Measurements from ENCODE around the gene ZNF469. TPM values are rescaled to one million over a fixed set of nuclear protein-coding genes. Genes with fewer than 3 reads are reported as not detected.
A peak's percentile ranks its signal among the peaks of the same experiment; 100 is the strongest.

Gene ZNF469
- polyA plus RNA-seq, 1 donor (not counting 4 experiments of a cell fraction or from before 2014, with no cell fraction given), result not detected

DNA sequence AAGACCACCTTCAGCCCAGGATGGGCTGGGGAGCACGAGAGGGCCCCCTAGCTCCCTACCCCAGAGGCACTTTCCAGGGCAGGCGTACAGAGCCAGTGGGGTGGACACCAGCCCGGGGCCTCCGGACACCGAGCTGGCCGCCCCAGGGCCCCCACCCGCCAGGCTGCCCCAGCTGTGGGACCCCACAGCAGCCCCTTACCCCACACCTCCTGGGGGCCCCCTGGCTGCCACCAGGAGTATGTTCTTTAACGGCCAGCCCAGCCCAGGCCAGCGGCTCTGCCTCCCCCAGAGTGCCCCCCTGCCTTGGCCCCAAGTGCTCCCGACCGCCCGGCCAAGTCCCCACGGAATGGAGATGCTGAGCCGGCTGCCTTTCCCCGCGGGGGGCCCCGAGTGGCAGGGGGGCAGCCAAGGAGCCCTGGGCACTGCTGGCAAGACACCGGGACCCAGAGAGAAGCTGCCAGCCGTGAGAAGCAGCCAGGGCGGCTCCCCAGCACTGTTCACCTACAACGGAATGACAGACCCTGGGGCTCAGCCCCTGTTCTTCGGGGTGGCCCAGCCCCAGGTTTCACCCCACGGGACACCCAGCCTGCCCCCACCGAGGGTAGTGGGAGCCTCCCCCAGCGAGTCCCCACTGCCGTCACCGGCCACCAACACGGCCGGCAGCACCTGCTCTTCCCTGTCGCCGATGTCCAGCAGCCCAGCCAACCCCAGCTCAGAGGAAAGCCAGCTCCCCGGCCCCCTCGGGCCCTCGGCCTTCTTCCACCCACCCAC, 46.0 kb downstream of the ZNF469 start:
- Histone ChIP-seq H3K9me3 (ENCODE audit: control insufficient read depth, low read depth, low read length) (no peaks in the 10 kb centered on the region), H3K4me2 (ENCODE audit: control insufficient read depth, extremely low read depth, insufficient read depth, low read depth, low read length) (no peak overlapping the region), H3K4me1 (ENCODE audit: control insufficient read depth, extremely low read depth, insufficient read depth, low read length) (peaks cover 10% of the 10 kb centered on the region), H3K27me3 (ENCODE audit: control insufficient read depth, extremely low read depth, insufficient read depth, low read length) (peaks cover 59% of the 10 kb centered on the region), H3K9ac (ENCODE audit: control insufficient read depth, extremely low read depth, insufficient read depth, low read length) (no peak overlapping the region), H3K27ac (ENCODE audit: control insufficient read depth, insufficient read depth, low read length) (no peak overlapping the region), H3K4me3 (ENCODE audit: control insufficient read depth in 2 of 3, extremely low read depth in 1 of 3, insufficient read depth in 2 of 3, low read depth in 1 of 3, low read length in 3 of 3) (no peak overlapping the region), H4K20me1 (ENCODE audit: control insufficient read depth, extremely low read depth, insufficient read depth, low read length) (no peaks in the 10 kb centered on the region), H3K9me1 (ENCODE audit: control insufficient read depth, extremely low read depth, insufficient read depth, low read length) (no peaks in the 10 kb centered on the region), H2AFZ (ENCODE audit: control insufficient read depth, low read length) (no peak overlapping the region), H3K79me2 (ENCODE audit: control insufficient read depth, insufficient read depth, low read length) (no peaks in the 10 kb centered on the region), H3K36me3 (ENCODE audit: control insufficient read depth in 2 of 2, extremely low read depth in 1 of 2, insufficient read depth in 2 of 2, low read length in 2 of 2) (no peaks in the 10 kb centered on the region)
- peak; percentile 89 for TF ChIP-seq EZH2 (IDR thresholded peaks at IDR 0.05; ENCODE audit: low read length)
- TF ChIP-seq, protein P1, sequence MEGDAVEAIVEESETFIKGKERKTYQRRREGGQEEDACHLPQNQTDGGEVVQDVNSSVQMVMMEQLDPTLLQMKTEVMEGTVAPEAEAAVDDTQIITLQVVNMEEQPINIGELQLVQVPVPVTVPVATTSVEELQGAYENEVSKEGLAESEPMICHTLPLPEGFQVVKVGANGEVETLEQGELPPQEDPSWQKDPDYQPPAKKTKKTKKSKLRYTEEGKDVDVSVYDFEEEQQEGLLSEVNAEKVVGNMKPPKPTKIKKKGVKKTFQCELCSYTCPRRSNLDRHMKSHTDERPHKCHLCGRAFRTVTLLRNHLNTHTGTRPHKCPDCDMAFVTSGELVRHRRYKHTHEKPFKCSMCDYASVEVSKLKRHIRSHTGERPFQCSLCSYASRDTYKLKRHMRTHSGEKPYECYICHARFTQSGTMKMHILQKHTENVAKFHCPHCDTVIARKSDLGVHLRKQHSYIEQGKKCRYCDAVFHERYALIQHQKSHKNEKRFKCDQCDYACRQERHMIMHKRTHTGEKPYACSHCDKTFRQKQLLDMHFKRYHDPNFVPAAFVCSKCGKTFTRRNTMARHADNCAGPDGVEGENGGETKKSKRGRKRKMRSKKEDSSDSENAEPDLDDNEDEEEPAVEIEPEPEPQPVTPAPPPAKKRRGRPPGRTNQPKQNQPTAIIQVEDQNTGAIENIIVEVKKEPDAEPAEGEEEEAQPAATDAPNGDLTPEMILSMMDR (optimal IDR thresholded peaks at IDR 0.05 in 1 of 3, IDR thresholded peaks at IDR 0.05 in 1 of 3, conservative IDR thresholded peaks at IDR 0.05 in 1 of 3; ENCODE audit: extremely low read depth in 1 of 3, insufficient read depth in 2 of 3, low read length in 3 of 3), result peak in 1 of 3 experiments; percentile 1
- FAIRE-seq, result no peak
- dilution Hi-C loops (cut with MboI; ENCODE audit: extremely low pct_ligation_motif_present, low sequenced_read_pairs), result no loop called here
- DNase-seq (ENCODE audit: low read depth, low spot score), result no peak

DNA sequence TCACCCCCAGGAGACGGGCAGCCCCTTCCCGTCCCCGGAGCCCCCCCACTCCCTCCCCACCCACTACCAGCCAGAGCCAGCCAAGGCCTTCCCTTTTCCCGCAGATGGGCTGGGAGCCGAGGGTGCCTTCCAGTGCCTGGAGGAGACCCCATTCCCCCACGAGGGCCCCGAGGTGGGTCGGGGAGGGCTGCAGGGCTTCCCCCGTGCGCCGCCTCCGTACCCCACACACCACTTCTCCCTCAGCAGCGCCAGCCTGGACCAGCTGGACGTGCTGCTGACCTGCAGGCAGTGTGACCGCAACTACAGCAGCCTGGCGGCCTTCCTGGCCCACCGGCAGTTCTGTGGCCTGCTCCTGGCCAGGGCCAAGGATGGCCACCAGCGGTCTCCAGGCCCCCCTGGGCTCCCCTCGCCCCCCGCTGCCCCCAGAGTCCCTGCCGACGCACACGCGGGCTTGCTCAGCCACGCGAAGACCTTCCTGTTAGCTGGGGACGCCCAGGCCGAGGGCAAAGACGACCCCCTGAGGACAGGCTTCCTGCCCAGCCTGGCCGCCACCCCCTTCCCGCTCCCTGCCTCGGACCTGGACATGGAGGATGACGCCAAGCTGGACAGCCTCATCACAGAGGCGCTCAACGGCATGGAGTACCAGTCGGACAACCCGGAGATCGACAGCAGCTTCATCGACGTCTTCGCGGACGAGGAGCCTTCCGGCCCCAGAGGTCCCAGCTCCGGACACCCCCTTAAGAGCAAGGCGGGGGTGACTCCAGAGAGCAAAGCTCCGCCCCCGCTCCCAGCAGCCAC, 46.8 kb downstream of the ZNF469 start:
- Histone ChIP-seq H3K9me1 (ENCODE audit: control insufficient read depth, extremely low read depth, insufficient read depth, low read length) (no peaks in the 10 kb centered on the region), H4K20me1 (ENCODE audit: control insufficient read depth, extremely low read depth, insufficient read depth, low read length) (no peaks in the 10 kb centered on the region), H3K36me3 (ENCODE audit: control insufficient read depth in 2 of 2, extremely low read depth in 1 of 2, insufficient read depth in 2 of 2, low read length in 2 of 2) (no peaks in the 10 kb centered on the region), H3K9me3 (ENCODE audit: control insufficient read depth, low read depth, low read length) (no peaks in the 10 kb centered on the region), H3K4me2 (ENCODE audit: control insufficient read depth, extremely low read depth, insufficient read depth, low read depth, low read length) (no peak overlapping the region), H3K79me2 (ENCODE audit: control insufficient read depth, insufficient read depth, low read length) (no peaks in the 10 kb centered on the region), H3K4me3 (ENCODE audit: control insufficient read depth in 2 of 3, extremely low read depth in 1 of 3, insufficient read depth in 2 of 3, low read depth in 1 of 3, low read length in 3 of 3) (no peak overlapping the region), H2AFZ (ENCODE audit: control insufficient read depth, low read length) (no peak overlapping the region), H3K9ac (ENCODE audit: control insufficient read depth, extremely low read depth, insufficient read depth, low read length) (no peak overlapping the region), H3K27ac (ENCODE audit: control insufficient read depth, insufficient read depth, low read length) (no peak overlapping the region), H3K27me3 (ENCODE audit: control insufficient read depth, extremely low read depth, insufficient read depth, low read length) (peaks cover 57% of the 10 kb centered on the region), H3K4me1 (ENCODE audit: control insufficient read depth, extremely low read depth, insufficient read depth, low read length) (peaks cover 5% of the 10 kb centered on the region)
- TF ChIP-seq, protein P1 (optimal IDR thresholded peaks at IDR 0.05 in 1 of 3, IDR thresholded peaks at IDR 0.05 in 1 of 3, conservative IDR thresholded peaks at IDR 0.05 in 1 of 3; ENCODE audit: extremely low read depth in 1 of 3, insufficient read depth in 2 of 3, low read length in 3 of 3), result no peak
- TF ChIP-seq EZH2 (IDR thresholded peaks at IDR 0.05; ENCODE audit: low read length), result no peak
- dilution Hi-C loops (cut with MboI; ENCODE audit: extremely low pct_ligation_motif_present, low sequenced_read_pairs), result no loop called here
- FAIRE-seq (no peak), DNase-seq (ENCODE audit: low read depth, low spot score) (no peak)
